HepG2 (cell line): ENCODE measurements around the gene CLASP1. TPM values are rescaled to one million over a fixed set of nuclear protein-coding genes. Genes with fewer than 3 reads are reported as not detected.

ENCODE experiments used
- ARNTL ChIP-seq: sonication (generic); formaldehyde crosslinking; IDR thresholded peaks from 2 replicates; pipeline ENCODE4 v1.4.0; 2020; ENCODE audit warnings: mild to moderate bottlenecking, missing genetic modification reagents
- CBFB ChIP-seq: sonication (generic); formaldehyde crosslinking; IDR thresholded peaks from 2 replicates; pipeline ENCODE4 v1.4.0; 2020; ENCODE audit warnings: missing genetic modification reagents
- CBX5 ChIP-seq: sonication (generic); formaldehyde crosslinking; IDR thresholded peaks from 2 replicates; pipeline ENCODE4 v1.4.0; 2020; ENCODE audit warnings: missing genetic modification reagents, borderline replicate concordance
- GABPA ChIP-seq, 2 experiments: IDR thresholded peaks; 2 replicates each; pipeline ENCODE4 v1.6.1; 2011 to 2016; ENCODE audit warnings: low read depth in 2 of 2, low read length in 1 of 2, missing biosample characterization in 1 of 2, missing genetic modification characterization in 1 of 2
- GZF1 ChIP-seq: sonication (generic); formaldehyde crosslinking; IDR thresholded peaks from 2 replicates; pipeline ENCODE4 v1.5.1; 2020; ENCODE audit warnings: mild to moderate bottlenecking, missing genetic modification reagents
- HOXD1 ChIP-seq: sonication (generic); formaldehyde crosslinking; IDR thresholded peaks from 2 replicates; pipeline ENCODE4 v1.5.0; 2020; ENCODE audit warnings: missing genetic modification reagents
- MEIS1 ChIP-seq: sonication (generic); formaldehyde crosslinking; IDR thresholded peaks from 2 replicates; pipeline ENCODE4 v1.9.0; 2021; ENCODE audit warnings: mild to moderate bottlenecking, missing genetic modification reagents, moderate library complexity, borderline replicate concordance
- MXD4 ChIP-seq: IDR thresholded peaks from 2 replicates; pipeline ENCODE4 v1.6.1; 2016; ENCODE audit warnings: mild to moderate bottlenecking, missing biosample characterization, missing genetic modification reagents
- NCOA2 ChIP-seq: sonication (generic); formaldehyde crosslinking; IDR thresholded peaks from 2 replicates; pipeline ENCODE4 v1.8.0; 2022; ENCODE audit warnings: inconsistent platforms
- PHF20 ChIP-seq: sonication (generic); formaldehyde crosslinking; IDR thresholded peaks from 2 replicates; pipeline ENCODE4 v1.5.0; 2020; ENCODE audit warnings: mild to moderate bottlenecking, missing genetic modification reagents
- SMARCC2 ChIP-seq: fragments of 450-650 bp; IDR thresholded peaks from 2 replicates; pipeline ENCODE4 v1.6.1; 2017; ENCODE audit warnings: antibody characterized with exemption, mild to moderate bottlenecking
- SMC3 ChIP-seq: IDR thresholded peaks from 2 replicates; pipeline ENCODE4 v1.6.1; 2011; ENCODE audit warnings: low read length, improper control_type of control experiment
- SP4 ChIP-seq: sonication (generic); formaldehyde crosslinking; IDR thresholded peaks from 2 replicates; pipeline ENCODE4 v1.8.1; 2023; ENCODE audit warnings: mild to moderate bottlenecking, missing genetic modification reagents
- TEAD3 ChIP-seq: optimal IDR thresholded peaks from 2 replicates; pipeline ENCODE3; 2016; ENCODE audit warnings: borderline replicate concordance
- ZBTB7A ChIP-seq: sonication (generic); formaldehyde crosslinking; IDR thresholded peaks from 2 replicates; pipeline ENCODE4 v1.8.0; 2022; ENCODE audit warnings: mild to moderate bottlenecking, missing genetic modification reagents
- ZNF101 ChIP-seq: sonication (generic); formaldehyde crosslinking; IDR thresholded peaks from 2 replicates; pipeline ENCODE4 v1.4.0; 2020; ENCODE audit warnings: mild to moderate bottlenecking, low read depth, missing genetic modification reagents, borderline replicate concordance
- ZNF577 ChIP-seq: sonication (generic); formaldehyde crosslinking; IDR thresholded peaks from 2 replicates; pipeline ENCODE4 v1.4.0; 2020; ENCODE audit warnings: mild to moderate bottlenecking, low read depth, missing genetic modification reagents, borderline replicate concordance
- ZNF713 ChIP-seq: sonication (generic); formaldehyde crosslinking; IDR thresholded peaks from 2 replicates; pipeline ENCODE4 v1.4.0; 2020; ENCODE audit warnings: mild to moderate bottlenecking, missing genetic modification reagents
- ZNF878 ChIP-seq: sonication (generic); formaldehyde crosslinking; IDR thresholded peaks from 2 replicates; pipeline ENCODE4 v1.8.1; 2023; ENCODE audit warnings: mild to moderate bottlenecking, missing genetic modification reagents, moderate library complexity
- polyA plus RNA-seq, 8 experiments: library from polyadenylated mRNA; depleted of rRNA in 3 of 8; stranded (reverse) in 7 of 8; unstranded in 1 of 8; fragments of >200 nt; fragmentation: Illumina TruSeq in 4 of 8; extraction: Trizol in 4 of 8; gene quantifications; 2 replicates each; pipeline versions ENCODE4 v1.2.1 to v1.2.3, GENCODE V29; 2011 to 2016; ENCODE audit warnings: low read depth in 4 of 8, missing spikeins in 1 of 8, mixed read lengths in 1 of 8; ENCODE audit not compliant: insufficient read depth in 1 of 8
- total RNA-seq, 5 experiments: library from RNA; depleted of rRNA; stranded (reverse); fragments of >200 nt; fragmentation: Illumina TruSeq; extraction: Trizol; gene quantifications; 2 replicates each; pipeline ENCODE4 v1.2.3, GENCODE V29; 2016; ENCODE audit warnings: low read depth in 1 of 5
- TF ChIP-seq, protein P1 (sequence below): IDR thresholded peaks from 2 replicates; pipeline ENCODE4 v1.4.0; 2020; ENCODE audit warnings: mild to moderate bottlenecking, missing genetic modification reagents
- TF ChIP-seq, protein P2 (sequence below): sonication (generic); formaldehyde crosslinking; IDR thresholded peaks from 2 replicates; pipeline ENCODE4 v1.8.1; 2023; ENCODE audit warnings: mild to moderate bottlenecking, inconsistent platforms, moderate library complexity, missing genetic modification reagents, borderline replicate concordance
- TF ChIP-seq, protein P3 (sequence below): fragments of 450-650 bp; IDR thresholded peaks from 2 replicates; pipeline ENCODE4 v1.6.1; 2017
- TF ChIP-seq, protein P4 (sequence below): sonication (generic); formaldehyde crosslinking; IDR thresholded peaks from 2 replicates; pipeline ENCODE4 v1.4.0; 2020; ENCODE audit warnings: mild to moderate bottlenecking, missing genetic modification reagents

Gene CLASP1
- total and polyA plus RNA-seq, 2 of the 13 experiments (the other 11 are each of a cell fraction or from before 2014, with no cell fraction given) = 11.7 to 47.9 TPM

DNA sequence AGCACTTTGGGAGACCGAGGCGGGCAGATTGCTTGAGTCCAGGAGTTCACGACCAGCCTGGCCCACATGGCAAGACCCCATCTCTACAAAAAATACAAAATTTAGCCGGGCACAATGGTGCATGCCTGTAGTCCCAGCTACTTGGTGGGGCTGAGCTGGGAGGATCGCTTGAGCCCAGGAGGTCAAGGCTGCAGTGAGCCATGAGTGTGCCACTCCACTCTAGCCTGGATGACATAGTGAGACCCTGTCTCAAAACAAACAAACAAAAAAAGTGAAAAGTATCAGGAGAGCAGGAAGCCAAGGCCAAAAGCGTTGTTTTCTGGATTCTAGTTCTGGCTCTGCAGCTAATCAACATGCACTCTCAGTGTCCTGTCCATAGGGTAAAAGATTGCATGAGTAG lies 10.7 kb upstream of the CLASP1 start (continued):
- TF ChIP-seq HOXD1 = no peak
- TF ChIP-seq GZF1 (CRISPR knock-in tag) = no peak
- no peak for TF ChIP-seq GABPA (IDR thresholded peaks at IDR 0.05; ENCODE audit: low read depth, low read length)
- peak; percentile 45; the same call in 1 of the 2 replicates for TF ChIP-seq GABPA (CRISPR knock-in tag; IDR thresholded peaks at IDR 0.05; ENCODE audit: low read depth)
- TF ChIP-seq ZNF577 (CRISPR knock-in tag) = no peak
- TF ChIP-seq SMARCC2 = no peak
- TF ChIP-seq, protein P1, sequence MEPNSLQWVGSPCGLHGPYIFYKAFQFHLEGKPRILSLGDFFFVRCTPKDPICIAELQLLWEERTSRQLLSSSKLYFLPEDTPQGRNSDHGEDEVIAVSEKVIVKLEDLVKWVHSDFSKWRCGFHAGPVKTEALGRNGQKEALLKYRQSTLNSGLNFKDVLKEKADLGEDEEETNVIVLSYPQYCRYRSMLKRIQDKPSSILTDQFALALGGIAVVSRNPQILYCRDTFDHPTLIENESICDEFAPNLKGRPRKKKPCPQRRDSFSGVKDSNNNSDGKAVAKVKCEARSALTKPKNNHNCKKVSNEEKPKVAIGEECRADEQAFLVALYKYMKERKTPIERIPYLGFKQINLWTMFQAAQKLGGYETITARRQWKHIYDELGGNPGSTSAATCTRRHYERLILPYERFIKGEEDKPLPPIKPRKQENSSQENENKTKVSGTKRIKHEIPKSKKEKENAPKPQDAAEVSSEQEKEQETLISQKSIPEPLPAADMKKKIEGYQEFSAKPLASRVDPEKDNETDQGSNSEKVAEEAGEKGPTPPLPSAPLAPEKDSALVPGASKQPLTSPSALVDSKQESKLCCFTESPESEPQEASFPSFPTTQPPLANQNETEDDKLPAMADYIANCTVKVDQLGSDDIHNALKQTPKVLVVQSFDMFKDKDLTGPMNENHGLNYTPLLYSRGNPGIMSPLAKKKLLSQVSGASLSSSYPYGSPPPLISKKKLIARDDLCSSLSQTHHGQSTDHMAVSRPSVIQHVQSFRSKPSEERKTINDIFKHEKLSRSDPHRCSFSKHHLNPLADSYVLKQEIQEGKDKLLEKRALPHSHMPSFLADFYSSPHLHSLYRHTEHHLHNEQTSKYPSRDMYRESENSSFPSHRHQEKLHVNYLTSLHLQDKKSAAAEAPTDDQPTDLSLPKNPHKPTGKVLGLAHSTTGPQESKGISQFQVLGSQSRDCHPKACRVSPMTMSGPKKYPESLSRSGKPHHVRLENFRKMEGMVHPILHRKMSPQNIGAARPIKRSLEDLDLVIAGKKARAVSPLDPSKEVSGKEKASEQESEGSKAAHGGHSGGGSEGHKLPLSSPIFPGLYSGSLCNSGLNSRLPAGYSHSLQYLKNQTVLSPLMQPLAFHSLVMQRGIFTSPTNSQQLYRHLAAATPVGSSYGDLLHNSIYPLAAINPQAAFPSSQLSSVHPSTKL = peak; percentile 78
- TF ChIP-seq, protein P2, sequence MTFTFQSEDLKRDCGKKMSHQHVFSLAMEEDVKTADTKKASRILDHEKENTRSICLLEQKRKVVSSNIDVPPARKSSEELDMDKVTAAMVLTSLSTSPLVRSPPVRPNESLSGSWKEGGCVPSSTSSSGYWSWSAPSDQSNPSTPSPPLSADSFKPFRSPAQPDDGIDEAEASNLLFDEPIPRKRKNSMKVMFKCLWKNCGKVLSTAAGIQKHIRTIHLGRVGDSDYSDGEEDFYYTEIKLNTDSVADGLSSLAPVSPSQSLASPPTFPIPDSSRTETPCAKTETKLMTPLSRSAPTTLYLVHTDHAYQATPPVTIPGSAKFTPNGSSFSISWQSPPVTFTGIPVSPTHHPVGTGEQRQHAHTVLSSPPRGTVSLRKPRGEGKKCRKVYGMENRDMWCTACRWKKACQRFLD (CRISPR knock-in tag) = no peak
- TF ChIP-seq MEIS1 (CRISPR knock-in tag) = no peak
- no peak for TF ChIP-seq ZNF101 (CRISPR knock-in tag)
- TF ChIP-seq ZNF878 (CRISPR knock-in tag) = peak; percentile 47; the same call in 1 of the 2 replicates
- no peak for TF ChIP-seq MXD4 (CRISPR knock-in tag)
- TF ChIP-seq NCOA2 (CRISPR knock-in tag) = 0 out of 2 replicates have a peak, but pooled peaks have one; percentile 21
- TF ChIP-seq SMC3 = no peak
- no peak for TF ChIP-seq ARNTL (CRISPR knock-in tag)
- no peak for TF ChIP-seq PHF20 (CRISPR knock-in tag)
- TF ChIP-seq, protein P3, sequence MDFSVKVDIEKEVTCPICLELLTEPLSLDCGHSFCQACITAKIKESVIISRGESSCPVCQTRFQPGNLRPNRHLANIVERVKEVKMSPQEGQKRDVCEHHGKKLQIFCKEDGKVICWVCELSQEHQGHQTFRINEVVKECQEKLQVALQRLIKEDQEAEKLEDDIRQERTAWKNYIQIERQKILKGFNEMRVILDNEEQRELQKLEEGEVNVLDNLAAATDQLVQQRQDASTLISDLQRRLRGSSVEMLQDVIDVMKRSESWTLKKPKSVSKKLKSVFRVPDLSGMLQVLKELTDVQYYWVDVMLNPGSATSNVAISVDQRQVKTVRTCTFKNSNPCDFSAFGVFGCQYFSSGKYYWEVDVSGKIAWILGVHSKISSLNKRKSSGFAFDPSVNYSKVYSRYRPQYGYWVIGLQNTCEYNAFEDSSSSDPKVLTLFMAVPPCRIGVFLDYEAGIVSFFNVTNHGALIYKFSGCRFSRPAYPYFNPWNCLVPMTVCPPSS = no peak
- peak; percentile 60 for TF ChIP-seq TEAD3 (CRISPR knock-in tag)
- no peak for TF ChIP-seq SP4
- TF ChIP-seq, protein P4, sequence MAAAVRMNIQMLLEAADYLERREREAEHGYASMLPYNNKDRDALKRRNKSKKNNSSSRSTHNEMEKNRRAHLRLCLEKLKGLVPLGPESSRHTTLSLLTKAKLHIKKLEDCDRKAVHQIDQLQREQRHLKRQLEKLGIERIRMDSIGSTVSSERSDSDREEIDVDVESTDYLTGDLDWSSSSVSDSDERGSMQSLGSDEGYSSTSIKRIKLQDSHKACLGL (CRISPR knock-in tag) = no peak
- TF ChIP-seq ZNF713 (CRISPR knock-in tag) = no peak
- TF ChIP-seq CBFB (CRISPR knock-in tag) = no peak
- TF ChIP-seq CBX5 (CRISPR knock-in tag) = no peak
- peak; percentile 86 for TF ChIP-seq ZBTB7A (CRISPR knock-in tag)
